ENCODE results near the gene CFAP53. TPM values are rescaled to one million over a fixed set of nuclear protein-coding genes. Genes with fewer than 3 reads are reported as not detected.
"Not testable (repeated sequence)": the region's sequence is repeated elsewhere in the genome, so short reads cannot be mapped to it uniquely, and the experiment has no call there.

CFAP53 gene
- polyA plus RNA-seq (2013, experiment 1 of 4) = 1.3 TPM
- polyA plus RNA-seq (2013, experiment 2 of 4) = 0.89 TPM
- polyA plus RNA-seq (2013, experiment 3 of 4) = 0.91 TPM
- polyA plus RNA-seq (2013, experiment 4 of 4) = 1.1 TPM

GRCh38 chr18:50266248-50266704, at the start of gene CFAP53:
CFAP53 (minus strand) TSS chr18:50266495; CDS start chr18:50266404, 91 bp downstream.
- Histone ChIP-seq H3K27ac (ENCODE audit: insufficient read depth, low read depth, low read length, poor library complexity, severe bottlenecking) (no peak within 1 kb of the TSS), H3K9me3 (ENCODE audit: control insufficient read depth, low read length) (no peaks in the 10 kb centered on the region), H3K4me3 (ENCODE audit: insufficient read depth, low read depth, low read length) (peak within 1 kb of the TSS; percentile 60), H3K27me3 (ENCODE audit: control insufficient read depth, insufficient read depth, low read length, poor library complexity, severe bottlenecking) (peaks cover 8% of the 10 kb centered on the region), H3K4me1 (ENCODE audit: control insufficient read depth, insufficient read depth, low read length) (no peaks in the 10 kb centered on the region), H3K36me3 (ENCODE audit: control insufficient read depth, insufficient read depth, low read length) (peaks cover 13% of the 10 kb centered on the region)
- WGBS, 2 experiments = 1% methylated on average over 37 of the region's 37 CpGs

- Histone ChIP-seq H3K4me3 (ENCODE audit: insufficient read depth, low read depth, low read length) (no peak overlapping the region), H3K4me1 (ENCODE audit: control insufficient read depth, insufficient read depth, low read length) (no peaks in the 10 kb centered on the region), H3K27ac (ENCODE audit: insufficient read depth, low read depth, low read length, poor library complexity, severe bottlenecking) (no peak overlapping the region), H3K27me3 (ENCODE audit: control insufficient read depth, insufficient read depth, low read length, poor library complexity, severe bottlenecking) (no peaks in the 10 kb centered on the region), H3K36me3 (ENCODE audit: control insufficient read depth, insufficient read depth, low read length) (no peaks in the 10 kb centered on the region), H3K9me3 (ENCODE audit: control insufficient read depth, low read length) (no peaks in the 10 kb centered on the region)
- 80 to 83% methylated on average over 5 of the region's 5 CpGs for WGBS, 2 experiments
Measured at GRCh38 chr18:50315100-50315871, 49.0 kb upstream of the CFAP53 start.

GRCh38 chr18:50313873-50314460, 47.7 kb upstream of the CFAP53 start:
- Histone ChIP-seq H3K27ac (ENCODE audit: insufficient read depth, low read depth, low read length, poor library complexity, severe bottlenecking) (no peak overlapping the region), H3K4me1 (ENCODE audit: control insufficient read depth, insufficient read depth, low read length) (no peaks in the 10 kb centered on the region), H3K36me3 (ENCODE audit: control insufficient read depth, insufficient read depth, low read length) (no peaks in the 10 kb centered on the region), H3K27me3 (ENCODE audit: control insufficient read depth, insufficient read depth, low read length, poor library complexity, severe bottlenecking) (no peaks in the 10 kb centered on the region), H3K9me3 (ENCODE audit: control insufficient read depth, low read length) (no peaks in the 10 kb centered on the region), H3K4me3 (ENCODE audit: insufficient read depth, low read depth, low read length) (no peak overlapping the region)
- 86 to 92% methylated on average over 2 of the region's 2 CpGs for WGBS, 2 experiments

- Histone ChIP-seq H3K27ac (ENCODE audit: insufficient read depth, low read depth, low read length, poor library complexity, severe bottlenecking) (no peak overlapping the region), H3K27me3 (ENCODE audit: control insufficient read depth, insufficient read depth, low read length, poor library complexity, severe bottlenecking) (no peaks in the 10 kb centered on the region), H3K9me3 (ENCODE audit: control insufficient read depth, low read length) (no peaks in the 10 kb centered on the region), H3K36me3 (ENCODE audit: control insufficient read depth, insufficient read depth, low read length) (no peaks in the 10 kb centered on the region), H3K4me3 (ENCODE audit: insufficient read depth, low read depth, low read length) (no peak overlapping the region), H3K4me1 (ENCODE audit: control insufficient read depth, insufficient read depth, low read length) (no peaks in the 10 kb centered on the region)
- 81 to 89% methylated on average over 2 of the region's 2 CpGs for WGBS, 2 experiments
Measured at GRCh38 chr18:50313031-50313607, 46.8 kb upstream of the CFAP53 start.

- no peaks in the 10 kb centered on the region for H3K4me1 ChIP-seq (ENCODE audit: control insufficient read depth, insufficient read depth, low read length)
- no peak overlapping the region for H3K27ac ChIP-seq (ENCODE audit: insufficient read depth, low read depth, low read length, poor library complexity, severe bottlenecking)
- H3K36me3 ChIP-seq (ENCODE audit: control insufficient read depth, insufficient read depth, low read length) = no peaks in the 10 kb centered on the region
- H3K4me3 ChIP-seq (ENCODE audit: insufficient read depth, low read depth, low read length) = no peak overlapping the region
- H3K9me3 ChIP-seq (ENCODE audit: control insufficient read depth, low read length) = no peaks in the 10 kb centered on the region
- no peaks in the 10 kb centered on the region for H3K27me3 ChIP-seq (ENCODE audit: control insufficient read depth, insufficient read depth, low read length, poor library complexity, severe bottlenecking)
- 89 to 94% methylated on average over 7 of the region's 7 CpGs for WGBS, 2 experiments
Measured at GRCh38 chr18:50312296-50313030, 46.2 kb upstream of the CFAP53 start.

- no peak overlapping the region for H3K4me3 ChIP-seq (ENCODE audit: insufficient read depth, low read depth, low read length)
- 84 to 98% methylated on average over 3 of the region's 3 CpGs for WGBS, 2 experiments
- no peaks in the 10 kb centered on the region for H3K9me3 ChIP-seq (ENCODE audit: control insufficient read depth, low read length)
- no peaks in the 10 kb centered on the region for H3K36me3 ChIP-seq (ENCODE audit: control insufficient read depth, insufficient read depth, low read length)
- no peaks in the 10 kb centered on the region for H3K4me1 ChIP-seq (ENCODE audit: control insufficient read depth, insufficient read depth, low read length)
- no peak overlapping the region for H3K27ac ChIP-seq (ENCODE audit: insufficient read depth, low read depth, low read length, poor library complexity, severe bottlenecking)
- H3K27me3 ChIP-seq (ENCODE audit: control insufficient read depth, insufficient read depth, low read length, poor library complexity, severe bottlenecking) = no peaks in the 10 kb centered on the region
Measured at GRCh38 chr18:50311650-50312049, 45.4 kb upstream of the CFAP53 start.

- no peak overlapping the region for H3K27ac ChIP-seq (ENCODE audit: insufficient read depth, low read depth, low read length, poor library complexity, severe bottlenecking)
- no peaks in the 10 kb centered on the region for H3K27me3 ChIP-seq (ENCODE audit: control insufficient read depth, insufficient read depth, low read length, poor library complexity, severe bottlenecking)
- WGBS, 2 experiments = 93 to 95% methylated on average over 10 of the region's 10 CpGs
- no peaks in the 10 kb centered on the region for H3K9me3 ChIP-seq (ENCODE audit: control insufficient read depth, low read length)
- no peaks in the 10 kb centered on the region for H3K36me3 ChIP-seq (ENCODE audit: control insufficient read depth, insufficient read depth, low read length)
- H3K4me1 ChIP-seq (ENCODE audit: control insufficient read depth, insufficient read depth, low read length) = no peaks in the 10 kb centered on the region
- H3K4me3 ChIP-seq (ENCODE audit: insufficient read depth, low read depth, low read length) = no peak overlapping the region
Measured at GRCh38 chr18:50310080-50310479, 43.8 kb upstream of the CFAP53 start.

GRCh38 chr18:50308851-50309250, 42.6 kb upstream of the CFAP53 start:
- H3K4me3 ChIP-seq (ENCODE audit: insufficient read depth, low read depth, low read length); H3K4me1 ChIP-seq (ENCODE audit: control insufficient read depth, insufficient read depth, low read length); H3K9me3 ChIP-seq (ENCODE audit: control insufficient read depth, low read length); H3K36me3 ChIP-seq (ENCODE audit: control insufficient read depth, insufficient read depth, low read length); H3K27ac ChIP-seq (ENCODE audit: insufficient read depth, low read depth, low read length, poor library complexity, severe bottlenecking); H3K27me3 ChIP-seq (ENCODE audit: control insufficient read depth, insufficient read depth, low read length, poor library complexity, severe bottlenecking): not testable (repeated sequence)
- WGBS, 2 experiments = 89 to 92% methylated on average over 5 of the region's 5 CpGs

- Histone ChIP-seq H3K27ac (ENCODE audit: insufficient read depth, low read depth, low read length, poor library complexity, severe bottlenecking) (no peak overlapping the region), H3K9me3 (ENCODE audit: control insufficient read depth, low read length) (no peaks in the 10 kb centered on the region), H3K27me3 (ENCODE audit: control insufficient read depth, insufficient read depth, low read length, poor library complexity, severe bottlenecking) (no peaks in the 10 kb centered on the region), H3K4me3 (ENCODE audit: insufficient read depth, low read depth, low read length) (peak overlapping the region; percentile 39), H3K36me3 (ENCODE audit: control insufficient read depth, insufficient read depth, low read length) (no peaks in the 10 kb centered on the region), H3K4me1 (ENCODE audit: control insufficient read depth, insufficient read depth, low read length) (no peaks in the 10 kb centered on the region)
- 42 to 43% methylated on average over 26 of the region's 26 CpGs for WGBS, 2 experiments
Measured at GRCh38 chr18:50307738-50308470, 41.6 kb upstream of the CFAP53 start.

Measured in ectodermal cell (in vitro differentiated cells).